GM18502 (cell line): ENCODE results near the gene PRDX3.
A peak's percentile ranks its signal among the peaks of the same experiment; 100 is the strongest.

Experiments
- ATAC-seq: cut with Tn5 transposase; IDR thresholded peaks from one replicate; pipeline ENCODE4 v1.9.1; 2021; ENCODE audit warnings: mild to moderate bottlenecking; ENCODE audit not compliant: unreplicated experiment, poor library complexity

Gene PRDX3

DNA sequence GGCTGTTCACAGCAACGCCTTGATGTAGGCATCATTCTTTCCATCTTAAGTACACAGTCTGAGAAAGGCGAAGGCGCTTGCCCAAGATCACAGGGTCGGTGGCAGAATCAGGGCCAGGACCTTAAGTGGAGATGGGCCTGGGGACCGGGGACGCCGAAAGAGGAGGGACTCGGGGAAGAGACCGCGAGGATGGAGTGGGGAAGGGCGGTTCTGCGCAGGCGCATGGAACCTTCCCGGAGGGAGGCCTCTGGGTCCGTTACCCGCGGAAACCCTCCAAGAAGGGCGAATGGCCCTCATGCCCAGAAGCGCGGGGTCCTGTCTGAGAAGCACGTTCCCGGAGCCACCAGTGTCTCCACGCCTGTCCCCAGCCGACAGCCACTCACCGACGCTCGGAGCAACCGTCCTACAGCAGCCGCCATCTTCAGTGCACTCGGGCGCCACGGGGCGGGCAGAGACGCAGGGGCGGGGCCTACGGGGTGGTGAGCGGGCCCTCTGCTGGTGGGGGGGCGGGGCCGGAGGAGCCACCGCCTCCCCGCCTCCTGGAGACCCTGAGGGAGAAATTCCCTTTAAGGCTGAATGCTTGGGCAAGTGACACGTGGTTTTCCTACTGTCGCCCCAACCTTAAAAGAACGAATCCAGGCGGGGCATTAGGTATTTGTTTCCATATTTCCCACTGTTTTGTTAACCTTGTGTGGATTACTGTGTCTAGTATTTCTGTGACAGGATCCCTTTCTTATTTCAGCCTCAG lies at the start of gene PRDX3:
TSS of gene PRDX3 (minus strand) at position 441 of the 748 bp plus-strand sequence. CDS start at position 419, 22 bp downstream.
- ATAC-seq, result peak; percentile 95

DNA sequence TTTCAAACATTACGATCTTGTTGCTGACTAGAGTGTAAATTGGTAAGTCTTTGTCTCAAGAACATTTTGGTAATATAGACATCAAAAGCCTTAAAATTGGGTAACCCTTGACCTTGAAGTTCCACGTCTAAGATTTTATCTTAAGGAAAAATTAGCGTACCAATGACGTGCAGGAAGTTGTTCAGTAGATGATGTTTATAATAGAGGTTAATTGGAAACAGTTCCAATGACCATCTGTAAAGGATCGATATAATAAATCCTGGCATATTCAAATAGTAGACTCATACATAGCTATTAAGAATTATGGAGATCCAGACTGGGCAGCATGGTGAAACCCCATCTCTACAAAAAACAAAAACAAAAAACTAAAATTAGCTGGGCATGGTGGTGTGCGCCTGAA lies 49.2 kb upstream of the PRDX3 start:
- ATAC-seq, result no peak

- no peak for ATAC-seq
These were observed 46.6 kb upstream of the PRDX3 start for GRCh38 chr10:119225083-119225658.

- no peak for ATAC-seq
These were observed 44.4 kb upstream of the PRDX3 start for GRCh38 chr10:119222966-119223386.

DNA sequence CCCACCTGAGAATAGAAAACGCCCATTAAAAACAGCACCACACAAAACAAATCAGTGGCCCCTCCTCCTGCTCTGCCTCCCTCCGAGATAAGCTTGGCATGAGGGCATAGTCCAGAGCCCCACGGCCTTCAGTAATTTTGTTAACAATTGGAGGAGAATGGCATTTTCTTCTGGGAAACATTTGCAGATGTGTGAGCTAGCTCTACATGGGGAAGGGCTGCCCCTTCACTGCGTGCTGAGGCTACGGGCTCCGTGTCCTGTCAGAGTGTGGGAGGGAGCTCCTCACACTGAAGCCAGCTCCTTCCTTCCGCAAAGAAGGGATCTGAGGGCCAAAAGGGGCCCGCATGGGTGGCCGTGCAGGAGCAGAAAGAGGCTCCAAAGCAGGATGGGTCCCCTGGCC lies 43.9 kb upstream of the PRDX3 start:
- no peak for ATAC-seq

- ATAC-seq, result no peak
These were observed 43.1 kb upstream of the PRDX3 start for GRCh38 chr10:119221666-119222065.

- no peak for ATAC-seq
These were observed 42.6 kb upstream of the PRDX3 start for GRCh38 chr10:119221201-119221600.

- no peak for ATAC-seq
These were observed 41.3 kb upstream of the PRDX3 start for GRCh38 chr10:119219871-119220270.

DNA sequence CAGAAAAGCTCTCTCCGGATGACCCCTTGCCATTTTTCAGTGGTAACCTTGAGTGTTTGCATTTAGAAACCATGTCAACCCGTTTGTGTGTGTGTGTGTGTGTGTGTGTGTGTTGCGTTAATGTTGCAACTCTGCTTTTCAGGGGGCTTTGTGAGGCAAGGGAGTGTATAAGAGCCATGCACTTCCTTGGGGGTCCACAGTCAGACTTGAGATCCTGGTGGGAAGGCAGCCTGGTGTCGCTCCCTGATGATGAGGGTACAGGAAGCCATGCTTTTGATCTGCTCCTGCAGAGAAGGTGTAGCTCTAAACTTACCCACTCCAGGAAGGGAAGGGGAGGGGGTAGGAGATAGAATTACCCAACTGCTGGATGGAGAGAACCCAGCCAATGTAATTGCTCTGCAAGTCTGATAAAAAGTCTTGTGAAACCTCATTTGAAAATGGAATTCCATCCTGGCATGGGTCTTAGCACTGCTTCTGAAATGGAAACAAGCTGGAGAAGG lies 39.4 kb upstream of the PRDX3 start:
- ATAC-seq, result no peak

- no peak for ATAC-seq
These were observed 38.8 kb upstream of the PRDX3 start for GRCh38 chr10:119217401-119217800.

GRCh38 chr10:119216127-119216526 lies 37.5 kb upstream of the PRDX3 start:
- ATAC-seq, result no peak

GRCh38 chr10:119215371-119215770 lies 36.8 kb upstream of the PRDX3 start:
- no peak for ATAC-seq

- ATAC-seq, result no peak
These were observed 33.2 kb upstream of the PRDX3 start for GRCh38 chr10:119211625-119212441.

DNA sequence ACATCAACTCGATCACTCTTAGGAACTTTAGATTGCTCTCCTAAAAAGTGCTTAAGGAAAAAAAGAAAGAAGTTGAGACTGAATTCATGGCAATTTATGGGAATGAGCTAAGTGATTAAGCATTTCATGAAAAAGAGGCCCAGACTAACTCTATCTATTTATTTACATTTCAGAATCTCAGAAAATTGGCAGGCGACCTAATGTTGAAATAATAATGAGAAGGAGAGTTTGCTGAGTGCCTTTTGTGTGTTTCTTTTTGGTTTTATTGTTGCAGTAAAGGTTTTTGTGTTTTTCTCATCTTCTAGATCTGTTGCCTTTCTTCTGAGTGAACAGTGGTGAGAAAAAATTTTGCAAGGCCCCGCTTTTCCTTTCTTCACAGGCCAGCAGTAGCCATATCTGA lies 32.6 kb upstream of the PRDX3 start:
- no peak for ATAC-seq

DNA sequence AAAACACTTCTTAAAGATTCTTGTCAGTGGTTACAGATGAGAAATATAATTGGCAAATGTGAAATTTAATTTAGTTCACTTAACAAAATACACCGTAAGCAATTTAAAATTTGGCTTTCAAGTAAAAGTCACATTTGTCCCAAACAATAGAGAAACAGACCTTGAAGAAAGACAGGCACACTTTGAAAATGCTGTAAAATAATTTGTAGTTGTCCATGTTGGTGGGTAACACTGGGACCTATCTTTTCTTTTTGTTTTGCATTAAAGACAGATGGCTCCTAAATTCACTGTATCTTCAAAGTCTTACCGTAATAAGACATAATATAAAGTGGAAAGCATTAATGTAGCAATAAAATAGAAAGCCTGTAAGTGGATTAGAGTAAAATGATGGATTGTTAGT lies 32.0 kb upstream of the PRDX3 start:
- no peak for ATAC-seq

DNA sequence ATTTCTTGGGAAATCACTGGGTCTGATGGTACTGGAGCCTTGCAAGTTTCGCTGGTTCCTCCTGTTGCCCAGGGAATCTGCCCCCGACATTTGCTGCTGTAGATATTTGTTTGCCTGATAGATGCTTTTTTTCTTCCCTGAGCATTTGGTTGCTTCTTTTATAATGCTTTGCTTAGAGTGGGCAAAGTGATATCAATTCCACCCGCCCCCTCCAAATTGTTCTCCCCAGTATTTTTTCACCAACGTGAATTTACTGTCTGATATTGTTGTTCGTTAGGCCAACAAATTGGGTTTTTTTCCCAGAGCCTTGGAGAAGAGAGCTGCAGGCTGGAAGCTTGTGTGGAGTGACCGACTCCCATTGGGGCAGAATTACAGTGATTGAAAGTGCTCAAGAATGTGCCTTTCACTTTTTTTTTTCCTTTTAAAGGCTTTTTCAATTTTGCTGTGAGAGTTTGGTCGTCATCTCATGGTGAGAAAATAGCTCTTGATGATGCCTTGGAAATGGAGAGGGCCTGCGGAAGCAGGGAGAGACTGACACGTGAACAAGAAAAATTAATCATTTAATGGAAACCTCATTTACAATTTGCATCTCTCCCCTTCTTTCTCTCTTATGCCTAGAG lies 31.2 kb upstream of the PRDX3 start:
- no peak for ATAC-seq

DNA sequence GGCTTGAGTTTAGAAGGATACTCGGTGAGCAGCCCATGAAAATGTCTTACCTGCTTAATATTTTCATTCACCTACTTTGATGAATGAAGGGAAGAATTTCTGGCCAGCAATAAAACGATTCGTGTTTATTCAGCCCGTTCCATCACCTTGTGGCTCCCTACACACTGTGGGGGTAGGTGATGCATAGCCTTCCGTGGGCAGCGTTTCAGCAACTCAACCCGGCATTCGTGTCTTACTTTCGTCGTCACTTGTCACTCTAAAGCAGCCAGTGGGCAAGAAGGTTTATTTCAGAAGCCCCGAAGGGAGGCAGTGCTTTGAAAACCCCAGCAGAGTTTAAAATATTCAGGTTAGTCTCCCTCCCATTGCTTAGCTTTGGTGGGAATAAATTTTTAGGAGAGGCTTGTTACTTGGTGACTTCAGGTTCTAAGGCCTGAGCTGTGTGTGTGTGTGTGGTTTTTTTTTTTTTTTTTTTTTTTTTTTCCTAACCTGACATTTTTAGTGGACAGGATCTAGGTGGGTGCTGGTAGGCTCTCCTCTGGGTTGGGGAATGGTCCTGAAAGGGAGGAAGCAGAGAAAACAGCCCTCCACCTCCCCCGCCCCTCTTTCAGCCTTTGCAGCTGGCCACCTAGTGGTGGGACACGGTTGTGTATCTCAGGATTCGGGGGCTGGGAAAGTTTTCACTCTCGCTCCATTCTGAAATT lies 30.6 kb upstream of the PRDX3 start:
- no peak for ATAC-seq

DNA sequence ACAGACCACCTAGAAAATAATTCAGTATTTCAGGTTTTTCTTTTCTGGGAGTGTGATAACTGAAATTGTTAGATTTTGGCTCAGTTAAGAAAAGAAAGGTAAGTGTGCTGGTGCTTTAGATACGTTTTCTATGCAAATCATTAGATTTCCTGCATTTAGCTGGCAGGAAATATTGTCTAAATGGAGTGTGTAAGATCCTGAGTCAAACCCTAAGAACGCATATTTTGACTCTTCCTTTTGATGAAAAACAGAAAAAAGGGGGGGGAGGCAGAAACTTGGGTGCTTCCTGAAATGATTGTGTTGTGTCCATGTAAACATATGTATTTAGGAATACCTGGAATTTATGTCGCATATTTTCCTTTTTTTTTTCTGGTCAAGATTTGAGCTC lies 29.9 kb upstream of the PRDX3 start:
- no peak for ATAC-seq

GRCh38 chr10:119207713-119208552 lies 29.3 kb upstream of the PRDX3 start:
- peak; percentile 3 for ATAC-seq
